ENCODE data around the gene SYT1. TPM values are rescaled to one million over a fixed set of nuclear protein-coding genes. Genes with fewer than 3 reads are reported as not detected.

The SYT1 gene
- total and polyA plus RNA-seq, 7 donors: 2.8 to 20.0 (median 10.6) TPM; not detected in 1

DNA sequence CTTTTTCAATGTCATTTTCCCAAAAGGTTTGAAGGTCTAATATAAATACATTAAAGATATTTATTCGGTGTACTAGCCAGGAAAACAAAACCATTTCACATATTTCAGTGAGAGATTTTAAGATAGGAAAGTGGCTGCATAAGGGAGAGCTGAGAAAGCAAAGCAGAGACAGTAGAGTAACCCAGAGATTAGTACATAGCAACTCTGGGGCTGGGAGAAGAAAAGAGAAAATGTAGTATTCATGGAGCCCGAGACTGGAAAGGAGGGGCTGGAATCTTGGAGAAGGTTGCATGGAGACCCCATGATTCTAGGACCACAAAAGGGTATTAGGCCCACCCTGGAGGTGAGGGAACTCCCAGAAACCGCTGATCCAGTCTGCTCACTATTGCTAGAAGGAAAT lies 589.2 kb downstream of the SYT1 start:
- WGBS, 2 donors: 59 to 71% methylated on average over 3 of the region's 3 CpGs
- no peaks in the 10 kb centered on the region for H3K36me3 ChIP-seq
- TF ChIP-seq EP300 (IDR thresholded peaks at IDR 0.05) (no peak), CTCF (IDR thresholded peaks at IDR 0.05) (no peak), POLR2AphosphoS5 (IDR thresholded peaks at IDR 0.05) (no peak), POLR2A (IDR thresholded peaks at IDR 0.05) (no peak)
- intact Hi-C loops (cut with DNase I): no loop called here
- no peaks in the 10 kb centered on the region for H3K9me3 ChIP-seq
- no peaks in the 10 kb centered on the region for H3K27me3 ChIP-seq
- no peak for DNase-seq
- peaks cover 0 to 46% (median 34%) of the 10 kb centered on the region in 4 donors for H3K4me1 ChIP-seq
- peak overlapping the region in 1 of 4 donors; percentile 20 for H3K4me3 ChIP-seq
- peak overlapping the region in 2 of 4 donors; percentile 11 to 61 for H3K27ac ChIP-seq

DNA sequence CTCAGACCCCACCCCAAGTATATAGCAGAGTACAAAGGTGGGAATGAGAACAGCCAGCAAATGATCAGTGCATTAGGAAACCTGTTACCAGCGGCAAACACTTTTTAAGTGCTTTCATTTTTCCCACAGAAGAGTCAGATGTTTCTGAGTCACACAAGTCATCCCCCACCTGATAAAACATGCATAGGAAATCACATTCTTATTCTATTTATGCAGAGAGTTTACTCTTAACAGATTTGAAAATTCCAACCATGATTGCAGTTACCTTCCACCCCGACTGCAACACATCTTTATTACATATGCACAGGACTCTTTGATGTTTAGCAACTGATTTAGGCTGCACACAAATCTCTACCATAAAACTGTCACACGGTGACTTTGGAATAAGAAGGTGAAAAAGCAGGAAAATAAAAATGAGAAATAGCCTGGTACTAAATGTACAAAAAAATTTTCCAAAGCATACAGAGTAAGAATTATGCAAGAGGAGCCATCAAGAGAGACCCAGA lies 589.8 kb downstream of the SYT1 start:
- H3K27ac ChIP-seq: peak overlapping the region in 2 of 4 donors; percentile 11 to 61

DNA sequence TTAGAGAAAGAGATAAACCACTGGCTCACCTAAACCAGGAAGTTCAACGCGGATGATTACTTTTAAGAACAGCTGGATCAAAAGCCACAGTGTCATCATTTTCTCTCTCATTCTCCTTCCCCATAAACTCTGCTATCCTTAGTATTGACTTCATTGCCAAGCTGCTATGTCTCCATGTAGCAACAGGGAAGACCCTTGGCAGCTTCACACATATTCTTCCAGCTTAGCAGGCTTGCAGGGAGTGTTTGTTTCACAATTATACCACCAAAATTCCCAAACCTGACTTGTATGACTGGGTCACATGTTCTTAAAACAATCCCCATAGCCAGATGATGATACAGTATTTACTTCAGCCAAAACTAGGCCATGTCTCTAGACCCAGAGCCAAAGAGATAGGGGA lies 590.7 kb downstream of the SYT1 start:
- Histone ChIP-seq H3K36me3 (no peaks in the 10 kb centered on the region), H3K4me3 (no peak overlapping the region), H3K27me3 (no peaks in the 10 kb centered on the region), H3K4me1 (peaks cover 0 to 46% (median 34%) of the 10 kb centered on the region in 4 donors), H3K9me3 (no peaks in the 10 kb centered on the region), H3K27ac (peak overlapping the region in 2 of 4 donors; percentile 11 to 61)
- DNase-seq: no peak
- WGBS, 2 donors: 20 to 54% methylated on average over 2 of the region's 2 CpGs
- TF ChIP-seq CTCF (IDR thresholded peaks at IDR 0.05) (no peak), POLR2A (IDR thresholded peaks at IDR 0.05) (no peak), EP300 (IDR thresholded peaks at IDR 0.05) (no peak), POLR2AphosphoS5 (IDR thresholded peaks at IDR 0.05) (no peak)
- intact Hi-C loops (cut with DNase I): no loop called here

More for the DNA sequence above, 589.8 kb downstream of the SYT1 start:
- H3K36me3 ChIP-seq: no peaks in the 10 kb centered on the region
- 14 to 64% methylated on average over 3 of the region's 3 CpGs for WGBS, 2 donors
- no peaks in the 10 kb centered on the region for H3K27me3 ChIP-seq
- H3K4me1 ChIP-seq: peaks cover 0 to 46% (median 34%) of the 10 kb centered on the region in 4 donors
- H3K9me3 ChIP-seq: no peaks in the 10 kb centered on the region
- no peak for DNase-seq
- peak overlapping the region in 2 of 4 donors; percentile 5 to 20 for H3K4me3 ChIP-seq
- TF ChIP-seq EP300 (IDR thresholded peaks at IDR 0.05): no peak
- peak in 3 of 4 donors; percentile 32 to 59 (median 45) for TF ChIP-seq POLR2AphosphoS5 (IDR thresholded peaks at IDR 0.05)
- no peak for TF ChIP-seq CTCF (IDR thresholded peaks at IDR 0.05)
- TF ChIP-seq POLR2A (IDR thresholded peaks at IDR 0.05): no peak
- intact Hi-C loops (cut with DNase I): no loop called here

GRCh38 chr12:79482323-79482722 lies 617.7 kb downstream of the SYT1 start:
- Histone ChIP-seq H3K9me3 (no peaks in the 10 kb centered on the region), H3K27ac (no peak overlapping the region), H3K27me3 (no peaks in the 10 kb centered on the region), H3K4me1 (no peaks in the 10 kb centered on the region), H3K4me3 (no peak overlapping the region), H3K36me3 (no peaks in the 10 kb centered on the region)
- intact Hi-C loops (cut with DNase I): no loop called here
- 42 to 53% methylated on average over 4 of the region's 4 CpGs for WGBS, 2 donors
- DNase-seq: no peak
- TF ChIP-seq EP300 (IDR thresholded peaks at IDR 0.05) (no peak), CTCF (IDR thresholded peaks at IDR 0.05) (no peak), POLR2AphosphoS5 (IDR thresholded peaks at IDR 0.05) (no peak), POLR2A (IDR thresholded peaks at IDR 0.05) (no peak)

- no peak for TF ChIP-seq POLR2A (IDR thresholded peaks at IDR 0.05)
- no peak for TF ChIP-seq EP300 (IDR thresholded peaks at IDR 0.05)
- no peak for TF ChIP-seq POLR2AphosphoS5 (IDR thresholded peaks at IDR 0.05)
- TF ChIP-seq CTCF (IDR thresholded peaks at IDR 0.05): no peak
- no peaks in the 10 kb centered on the region for H3K9me3 ChIP-seq
- no peak for DNase-seq
- intact Hi-C loops (cut with DNase I): no loop called here
- H3K4me1 ChIP-seq: no peaks in the 10 kb centered on the region
- no peaks in the 10 kb centered on the region for H3K36me3 ChIP-seq
- no peak overlapping the region for H3K27ac ChIP-seq
- 62 to 72% methylated on average over 2 of the region's 2 CpGs for WGBS, 2 donors
- no peak overlapping the region for H3K4me3 ChIP-seq
- no peaks in the 10 kb centered on the region for H3K27me3 ChIP-seq
Observed at GRCh38 chr12:79482921-79483320, 618.3 kb downstream of the SYT1 start.

All from sigmoid colon (tissue), 7 donors.